Esophagus squamous epithelium (tissue), 4 donors: ENCODE data around the gene CCZ1.
"Not testable (repeated sequence)": the region's sequence is repeated elsewhere in the genome, so short reads cannot be mapped to it uniquely, and the experiment has no call there.

Experiments
- CTCF ChIP-seq, 6 experiments: fragments of 450-650 bp in 4 of 6; fragments of 200-600 bp in 2 of 6; sonication (generic) in 2 of 6; IDR thresholded peaks; one replicate each; pipeline ENCODE4 v1.5.1; 2016 to 2019; ENCODE audit warnings: antibody characterized with exemption in 6 of 6, mild to moderate bottlenecking in 4 of 6, moderate library complexity in 4 of 6
- POLR2A ChIP-seq, 4 donors: fragments of 450-650 bp; IDR thresholded peaks; one replicate each; pipeline ENCODE4 v1.6.1; 2017; ENCODE audit warnings: antibody characterized with exemption in 4 of 4, mild to moderate bottlenecking in 4 of 4, moderate library complexity in 3 of 4

- not testable (repeated sequence) for TF ChIP-seq CTCF, POLR2A (IDR thresholded peaks at IDR 0.05)
Observed at GRCh38 chr7:5931905-5932644, 33.5 kb downstream of the CCZ1 start.
